ENCODE results near the gene LMO4. TPM values are rescaled to one million over a fixed set of nuclear protein-coding genes. Genes with fewer than 3 reads are reported as not detected.
A peak's percentile ranks its signal among the peaks of the same experiment; 100 is the strongest.

Gene LMO4
- total and polyA plus RNA-seq, 4 donors = 115 to 173 (median 149) TPM

DNA sequence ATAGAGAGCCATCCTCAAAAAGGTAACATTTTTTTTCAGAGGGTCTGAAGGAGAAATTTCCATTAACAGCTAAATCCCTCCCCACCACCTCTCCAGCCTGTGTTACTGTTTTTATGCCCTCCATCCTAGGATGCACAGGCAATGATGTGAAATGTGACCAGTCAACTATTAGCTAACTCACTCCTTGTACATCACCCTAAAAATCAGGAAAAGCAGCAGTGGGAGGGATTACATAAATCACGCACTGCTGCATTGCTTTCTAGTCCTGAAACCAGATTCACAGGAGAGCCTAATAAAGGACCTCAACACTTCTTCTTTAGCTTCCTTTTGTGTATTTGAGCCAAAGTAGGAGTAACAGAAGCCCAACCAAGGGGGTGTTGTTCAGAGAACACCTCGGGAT lies 66.3 kb downstream of the LMO4 start:
- no peaks in the 10 kb centered on the region for H3K27me3 ChIP-seq (ENCODE audit: control insufficient read depth, insufficient read depth, low read length)
- H3K27ac ChIP-seq (ENCODE audit: low read depth, low read length) = no peak overlapping the region
- WGBS (ENCODE audit: insufficient coverage) = 83% methylated on average over 1 of the region's 2 CpGs
- H3K36me3 ChIP-seq (ENCODE audit: control insufficient read depth, insufficient read depth, low read length) = no peaks in the 10 kb centered on the region
- H3K4me1 ChIP-seq (ENCODE audit: control insufficient read depth, insufficient read depth, low read length) = no peaks in the 10 kb centered on the region
- DNase-seq (ENCODE audit: low read depth in 4 of 6, low spot score in 6 of 6) = peak in 1 of 6 donors; percentile 32
- H3K4me3 ChIP-seq (ENCODE audit: low read depth, low read length) = no peak overlapping the region
- no peaks in the 10 kb centered on the region for H3K9me3 ChIP-seq (ENCODE audit: control insufficient read depth, insufficient read depth, low read length)

Data from spinal cord (tissue), 10 donors.